H1 (cell line): ENCODE results near the gene RAB3GAP1. TPM values are rescaled to one million over a fixed set of nuclear protein-coding genes. Genes with fewer than 3 reads are reported as not detected.

Source experiments
- polyA plus RNA-seq, 7 experiments: library from polyadenylated mRNA; depleted of rRNA in 3 of 7; stranded (reverse) in 5 of 7; unstranded in 2 of 7; fragments of >200 nt in 5 of 7; fragments of 200-250 nt in 2 of 7; gene quantifications; 1 replicate in 5 of 7; 2 replicates in 1 of 7; 4 replicates in 1 of 7; pipeline versions ENCODE4 v1.2.1 to v1.2.3, GENCODE V29; 2011 to 2013; ENCODE audit warnings: missing spikeins in 2 of 7, mixed read lengths in 2 of 7
- total RNA-seq: library from RNA; stranded (reverse); fragmentation: NEBNext Ultra II Directional; extraction: Animal tissue kit (Norgen Biotek cat#: 25700); gene quantifications from 2 replicates; pipeline ENCODE4 v1.2.1, GENCODE V29; 2021
- TF ChIP-seq, protein P1 (sequence below): fragments of 300-600 bp; sonication (generic); IDR thresholded peaks from 2 replicates; pipeline ENCODE4 v1.7.1; 2012; ENCODE audit warnings: low read length, moderate library complexity, mild to moderate bottlenecking, inconsistent platforms; ENCODE audit not compliant: insufficient replicate concordance

The RAB3GAP1 gene
- total and polyA plus RNA-seq, 2 of the 8 experiments (the other 6 are each of a cell fraction or from before 2014, with no cell fraction given), result 9.8 to 28.6 TPM

DNA sequence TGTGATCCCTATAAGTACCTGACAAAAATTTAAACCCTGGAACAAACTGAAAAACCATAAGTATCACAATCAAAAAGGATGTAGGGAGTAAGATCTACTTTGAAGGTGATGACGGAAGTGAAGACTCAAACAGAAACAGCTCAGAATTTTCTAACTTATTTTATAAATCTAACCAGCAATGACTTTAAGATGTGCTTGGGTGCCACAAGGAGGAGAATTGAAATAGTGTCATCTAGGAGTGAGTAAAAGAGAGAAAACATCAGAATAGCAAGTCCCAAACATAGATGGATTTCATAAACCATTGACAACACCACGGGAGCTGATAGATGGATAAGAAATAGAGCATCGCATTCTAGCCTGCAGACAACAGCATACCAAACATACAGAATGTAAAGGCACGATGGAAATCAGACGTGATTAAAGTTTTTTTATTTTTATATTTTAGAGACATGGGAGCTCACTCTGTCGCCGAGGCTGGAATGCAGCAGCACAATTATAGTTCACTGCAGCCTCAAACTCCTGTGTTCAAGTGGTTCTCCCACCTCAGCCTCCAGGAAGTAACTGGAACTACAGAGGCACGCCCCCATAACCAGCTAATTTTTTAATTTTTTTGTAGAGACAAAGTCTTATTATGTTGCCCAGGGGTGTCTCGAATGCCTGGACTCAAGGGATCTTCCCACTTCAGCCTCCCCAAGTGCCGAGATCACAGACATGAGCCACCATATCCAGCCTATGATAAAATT lies 41.7 kb upstream of the RAB3GAP1 start (continued):
- TF ChIP-seq, protein P1, sequence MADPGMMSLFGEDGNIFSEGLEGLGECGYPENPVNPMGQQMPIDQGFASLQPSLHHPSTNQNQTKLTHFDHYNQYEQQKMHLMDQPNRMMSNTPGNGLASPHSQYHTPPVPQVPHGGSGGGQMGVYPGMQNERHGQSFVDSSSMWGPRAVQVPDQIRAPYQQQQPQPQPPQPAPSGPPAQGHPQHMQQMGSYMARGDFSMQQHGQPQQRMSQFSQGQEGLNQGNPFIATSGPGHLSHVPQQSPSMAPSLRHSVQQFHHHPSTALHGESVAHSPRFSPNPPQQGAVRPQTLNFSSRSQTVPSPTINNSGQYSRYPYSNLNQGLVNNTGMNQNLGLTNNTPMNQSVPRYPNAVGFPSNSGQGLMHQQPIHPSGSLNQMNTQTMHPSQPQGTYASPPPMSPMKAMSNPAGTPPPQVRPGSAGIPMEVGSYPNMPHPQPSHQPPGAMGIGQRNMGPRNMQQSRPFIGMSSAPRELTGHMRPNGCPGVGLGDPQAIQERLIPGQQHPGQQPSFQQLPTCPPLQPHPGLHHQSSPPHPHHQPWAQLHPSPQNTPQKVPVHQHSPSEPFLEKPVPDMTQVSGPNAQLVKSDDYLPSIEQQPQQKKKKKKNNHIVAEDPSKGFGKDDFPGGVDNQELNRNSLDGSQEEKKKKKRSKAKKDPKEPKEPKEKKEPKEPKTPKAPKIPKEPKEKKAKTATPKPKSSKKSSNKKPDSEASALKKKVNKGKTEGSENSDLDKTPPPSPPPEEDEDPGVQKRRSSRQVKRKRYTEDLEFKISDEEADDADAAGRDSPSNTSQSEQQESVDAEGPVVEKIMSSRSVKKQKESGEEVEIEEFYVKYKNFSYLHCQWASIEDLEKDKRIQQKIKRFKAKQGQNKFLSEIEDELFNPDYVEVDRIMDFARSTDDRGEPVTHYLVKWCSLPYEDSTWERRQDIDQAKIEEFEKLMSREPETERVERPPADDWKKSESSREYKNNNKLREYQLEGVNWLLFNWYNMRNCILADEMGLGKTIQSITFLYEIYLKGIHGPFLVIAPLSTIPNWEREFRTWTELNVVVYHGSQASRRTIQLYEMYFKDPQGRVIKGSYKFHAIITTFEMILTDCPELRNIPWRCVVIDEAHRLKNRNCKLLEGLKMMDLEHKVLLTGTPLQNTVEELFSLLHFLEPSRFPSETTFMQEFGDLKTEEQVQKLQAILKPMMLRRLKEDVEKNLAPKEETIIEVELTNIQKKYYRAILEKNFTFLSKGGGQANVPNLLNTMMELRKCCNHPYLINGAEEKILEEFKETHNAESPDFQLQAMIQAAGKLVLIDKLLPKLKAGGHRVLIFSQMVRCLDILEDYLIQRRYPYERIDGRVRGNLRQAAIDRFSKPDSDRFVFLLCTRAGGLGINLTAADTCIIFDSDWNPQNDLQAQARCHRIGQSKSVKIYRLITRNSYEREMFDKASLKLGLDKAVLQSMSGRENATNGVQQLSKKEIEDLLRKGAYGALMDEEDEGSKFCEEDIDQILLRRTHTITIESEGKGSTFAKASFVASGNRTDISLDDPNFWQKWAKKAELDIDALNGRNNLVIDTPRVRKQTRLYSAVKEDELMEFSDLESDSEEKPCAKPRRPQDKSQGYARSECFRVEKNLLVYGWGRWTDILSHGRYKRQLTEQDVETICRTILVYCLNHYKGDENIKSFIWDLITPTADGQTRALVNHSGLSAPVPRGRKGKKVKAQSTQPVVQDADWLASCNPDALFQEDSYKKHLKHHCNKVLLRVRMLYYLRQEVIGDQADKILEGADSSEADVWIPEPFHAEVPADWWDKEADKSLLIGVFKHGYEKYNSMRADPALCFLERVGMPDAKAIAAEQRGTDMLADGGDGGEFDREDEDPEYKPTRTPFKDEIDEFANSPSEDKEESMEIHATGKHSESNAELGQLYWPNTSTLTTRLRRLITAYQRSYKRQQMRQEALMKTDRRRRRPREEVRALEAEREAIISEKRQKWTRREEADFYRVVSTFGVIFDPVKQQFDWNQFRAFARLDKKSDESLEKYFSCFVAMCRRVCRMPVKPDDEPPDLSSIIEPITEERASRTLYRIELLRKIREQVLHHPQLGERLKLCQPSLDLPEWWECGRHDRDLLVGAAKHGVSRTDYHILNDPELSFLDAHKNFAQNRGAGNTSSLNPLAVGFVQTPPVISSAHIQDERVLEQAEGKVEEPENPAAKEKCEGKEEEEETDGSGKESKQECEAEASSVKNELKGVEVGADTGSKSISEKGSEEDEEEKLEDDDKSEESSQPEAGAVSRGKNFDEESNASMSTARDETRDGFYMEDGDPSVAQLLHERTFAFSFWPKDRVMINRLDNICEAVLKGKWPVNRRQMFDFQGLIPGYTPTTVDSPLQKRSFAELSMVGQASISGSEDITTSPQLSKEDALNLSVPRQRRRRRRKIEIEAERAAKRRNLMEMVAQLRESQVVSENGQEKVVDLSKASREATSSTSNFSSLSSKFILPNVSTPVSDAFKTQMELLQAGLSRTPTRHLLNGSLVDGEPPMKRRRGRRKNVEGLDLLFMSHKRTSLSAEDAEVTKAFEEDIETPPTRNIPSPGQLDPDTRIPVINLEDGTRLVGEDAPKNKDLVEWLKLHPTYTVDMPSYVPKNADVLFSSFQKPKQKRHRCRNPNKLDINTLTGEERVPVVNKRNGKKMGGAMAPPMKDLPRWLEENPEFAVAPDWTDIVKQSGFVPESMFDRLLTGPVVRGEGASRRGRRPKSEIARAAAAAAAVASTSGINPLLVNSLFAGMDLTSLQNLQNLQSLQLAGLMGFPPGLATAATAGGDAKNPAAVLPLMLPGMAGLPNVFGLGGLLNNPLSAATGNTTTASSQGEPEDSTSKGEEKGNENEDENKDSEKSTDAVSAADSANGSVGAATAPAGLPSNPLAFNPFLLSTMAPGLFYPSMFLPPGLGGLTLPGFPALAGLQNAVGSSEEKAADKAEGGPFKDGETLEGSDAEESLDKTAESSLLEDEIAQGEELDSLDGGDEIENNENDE, result no peak
